SHP77 treated with DMSO at 0.1 percent for 48 hours (cell line): ENCODE results near the gene RWDD3.

Experiments
- DNase-seq: peaks from one replicate; lab custom pipeline; 2025; lab: John Stamatoyannopoulos, UW

The RWDD3 gene, protein sequence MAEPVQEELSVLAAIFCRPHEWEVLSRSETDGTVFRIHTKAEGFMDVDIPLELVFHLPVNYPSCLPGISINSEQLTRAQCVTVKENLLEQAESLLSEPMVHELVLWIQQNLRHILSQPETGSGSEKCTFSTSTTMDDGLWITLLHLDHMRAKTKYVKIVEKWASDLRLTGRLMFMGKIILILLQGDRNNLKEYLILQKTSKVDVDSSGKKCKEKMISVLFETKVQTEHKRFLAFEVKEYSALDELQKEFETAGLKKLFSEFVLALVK

DNA sequence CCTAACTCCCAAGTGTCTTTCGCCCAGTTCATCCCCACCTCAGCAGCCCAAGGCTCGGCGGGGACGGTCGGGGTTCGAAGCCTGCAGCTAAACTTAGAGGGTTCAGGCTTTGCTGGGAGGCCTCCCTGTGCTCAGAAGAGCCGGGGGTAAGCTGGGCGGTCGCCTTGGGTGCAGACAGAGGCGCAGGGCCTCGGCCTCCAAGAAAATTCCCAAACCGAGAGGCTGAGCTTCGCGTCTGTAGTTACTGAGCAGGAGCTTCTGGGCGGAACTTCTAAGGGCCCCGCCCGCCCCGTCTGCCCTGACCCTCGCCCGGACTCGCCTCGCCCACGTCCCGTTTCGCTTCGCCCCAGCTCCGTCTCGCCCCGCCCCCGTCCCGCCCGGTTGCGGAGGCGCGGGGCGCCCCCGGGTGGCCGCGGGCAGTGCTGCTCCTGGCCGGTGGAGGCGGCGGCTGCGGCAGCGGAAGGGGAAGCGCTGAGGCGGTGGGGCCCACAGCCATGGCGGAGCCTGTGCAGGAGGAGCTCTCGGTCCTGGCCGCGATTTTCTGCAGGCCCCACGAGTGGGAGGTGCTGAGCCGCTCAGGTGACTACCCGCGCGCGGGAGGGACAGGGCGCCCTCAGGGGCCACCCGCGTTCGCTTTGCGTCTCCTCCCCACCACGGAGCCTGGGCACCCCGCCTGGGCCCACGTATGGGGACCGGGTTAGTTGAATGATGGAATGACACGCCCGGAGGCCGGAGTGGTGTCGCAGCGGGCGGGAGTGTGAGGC lies at the start of gene RWDD3:
Gene RWDD3 (plus strand): TSS at position 474 of the 764 bp plus-strand sequence. CDS start 21 bp downstream, at position 495.
- DNase-seq: peak; percentile 47

DNA sequence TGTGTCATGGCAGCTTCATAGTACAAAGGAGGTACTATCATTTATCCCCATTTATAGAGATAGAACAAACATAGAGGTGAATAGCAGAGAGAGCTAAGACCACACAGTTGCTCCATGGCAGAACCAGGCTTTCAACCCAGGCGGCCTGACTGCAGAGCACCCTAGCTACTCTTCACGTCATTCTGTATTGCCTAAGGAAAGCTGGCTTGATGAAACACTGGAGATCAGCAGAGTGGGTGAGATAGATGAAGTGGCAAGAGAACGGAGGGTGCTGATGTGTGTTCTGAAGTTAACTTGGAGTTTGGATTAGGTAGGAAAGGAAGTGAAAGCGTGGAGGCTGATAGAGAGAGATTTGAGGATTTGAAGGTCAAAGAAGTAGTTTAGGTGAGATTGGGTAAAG lies 47.9 kb upstream of the RWDD3 start:
- DNase-seq: no peak

DNA sequence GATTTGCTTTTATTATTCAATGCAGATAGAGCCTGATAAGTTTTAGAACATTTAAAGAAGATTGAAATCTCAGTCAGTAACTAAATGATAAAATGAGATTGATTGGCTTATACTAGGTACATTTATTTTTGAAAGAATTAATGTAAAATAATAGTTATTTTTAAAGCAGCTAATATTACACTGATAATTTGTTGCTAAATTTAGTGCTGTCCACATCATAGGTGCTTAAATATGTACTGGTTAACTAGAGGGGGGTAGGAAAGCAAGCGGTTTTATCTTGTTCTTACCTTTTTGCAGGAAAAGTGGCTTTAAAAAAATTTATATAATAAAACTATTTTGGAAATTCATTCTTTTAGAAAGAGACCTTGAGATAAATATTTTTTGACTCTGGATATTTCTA lies 40.4 kb upstream of the RWDD3 start:
- no peak for DNase-seq

DNA sequence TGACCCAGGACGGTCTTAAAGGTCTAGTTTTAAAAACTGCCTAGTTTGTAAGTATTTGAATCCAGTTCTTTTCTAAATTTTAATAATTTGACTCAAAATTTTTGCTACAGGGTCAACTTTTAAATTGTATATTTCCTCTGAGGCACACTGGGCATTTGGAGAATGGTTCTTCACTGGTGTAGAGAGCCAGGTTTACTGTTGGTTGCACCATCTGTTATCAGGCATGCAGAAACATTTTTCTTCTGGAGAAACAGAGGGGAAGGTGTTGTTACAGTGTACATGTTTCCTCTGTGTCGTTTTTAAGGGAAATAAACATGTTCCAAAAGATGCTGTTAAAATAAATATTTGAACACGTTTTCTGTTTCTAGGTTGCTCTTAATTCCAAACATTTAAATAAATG lies 39.0 kb upstream of the RWDD3 start:
- no peak for DNase-seq

DNA sequence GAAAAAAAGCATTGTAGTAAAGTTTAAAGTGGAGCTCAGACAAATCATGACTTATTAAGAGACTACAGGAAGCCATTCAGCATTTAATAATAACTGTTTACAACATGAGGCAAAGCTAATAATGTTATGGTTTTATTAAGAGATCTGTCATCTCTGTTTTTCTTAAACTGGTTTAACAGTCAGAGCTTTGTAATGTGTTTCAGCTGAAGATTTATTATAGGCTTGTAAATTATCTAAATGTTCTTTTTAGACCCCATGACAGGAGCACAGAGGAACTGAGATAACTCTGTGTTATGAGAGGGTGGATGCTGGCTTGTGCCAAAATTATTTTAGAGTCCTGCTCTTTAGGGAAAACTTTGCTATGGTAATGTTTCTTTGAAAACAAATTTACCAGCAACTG lies 38.0 kb upstream of the RWDD3 start:
- no peak for DNase-seq

DNA sequence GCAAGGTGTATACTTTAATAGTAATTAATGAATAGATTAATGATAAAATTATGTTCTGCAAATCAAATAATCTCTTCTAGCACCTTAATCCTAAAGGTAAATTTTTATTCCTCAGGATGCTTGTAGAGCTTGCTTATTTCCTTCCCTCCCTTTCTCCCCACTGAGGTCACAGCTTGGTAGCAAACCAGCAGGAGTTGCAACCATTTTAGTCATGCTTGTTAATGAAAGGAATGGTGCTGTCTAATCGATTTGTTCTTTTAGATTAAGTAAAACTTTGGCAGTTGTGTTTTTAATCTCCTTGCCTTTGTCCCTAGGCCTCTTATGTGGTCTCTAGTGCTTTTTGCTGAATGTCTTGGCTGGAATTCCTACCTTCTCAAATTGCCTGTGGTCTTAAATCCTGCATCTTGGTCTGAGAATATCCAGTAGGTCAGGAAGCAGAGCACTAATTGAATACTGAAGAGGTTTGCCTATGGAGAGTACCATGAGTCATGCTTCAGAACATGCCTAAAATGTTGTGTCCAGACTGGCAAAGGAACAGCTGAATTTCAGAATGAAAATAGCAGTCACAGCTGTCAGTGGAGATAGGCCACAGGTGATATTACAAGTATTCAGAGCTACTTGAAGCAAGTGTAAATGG lies 36.3 kb upstream of the RWDD3 start:
- DNase-seq: no peak

DNA sequence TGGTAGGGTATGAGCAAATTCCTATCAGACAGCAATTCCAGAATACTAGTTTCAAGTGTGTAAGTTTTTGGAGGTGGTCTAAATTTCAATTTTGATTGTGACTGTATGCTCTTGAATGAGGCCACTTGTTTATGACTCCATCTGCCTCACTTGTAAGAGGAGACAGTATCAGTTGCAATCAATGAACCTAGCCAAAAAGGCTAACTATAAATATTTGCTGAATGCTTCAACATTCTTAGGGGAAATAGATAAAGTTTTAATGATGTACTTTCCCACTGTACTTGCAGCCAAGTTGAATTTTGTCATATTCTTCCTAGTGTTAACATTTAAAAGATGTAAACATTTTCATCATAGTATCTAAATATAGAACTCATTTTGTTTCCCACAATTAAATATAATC lies 32.1 kb upstream of the RWDD3 start:
- no peak for DNase-seq

DNA sequence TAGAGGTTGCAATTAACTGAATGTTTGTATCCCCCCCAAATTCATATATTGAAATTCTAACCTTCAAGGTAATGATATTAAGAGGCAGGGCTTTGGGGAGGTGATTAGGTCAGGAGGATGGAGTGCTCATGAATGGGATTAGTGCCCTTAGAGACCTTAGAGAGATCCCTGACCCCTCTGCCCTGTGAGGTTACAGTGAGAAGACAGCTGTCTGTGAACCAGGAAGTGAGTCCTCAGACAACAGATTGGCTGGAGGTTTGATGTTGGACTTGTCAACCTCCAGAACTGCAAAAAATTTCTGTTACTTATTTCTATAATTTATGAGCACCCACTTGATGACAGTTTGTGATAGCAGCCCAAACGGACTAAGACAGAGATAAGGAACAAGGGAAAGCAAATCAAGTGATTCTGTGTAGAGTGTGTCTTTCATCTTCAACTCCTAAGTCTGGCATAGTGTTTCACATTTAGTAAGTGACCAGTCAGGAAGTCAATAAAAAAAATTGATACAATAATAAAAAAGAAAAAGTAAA lies 30.0 kb upstream of the RWDD3 start:
- DNase-seq: no peak

DNA sequence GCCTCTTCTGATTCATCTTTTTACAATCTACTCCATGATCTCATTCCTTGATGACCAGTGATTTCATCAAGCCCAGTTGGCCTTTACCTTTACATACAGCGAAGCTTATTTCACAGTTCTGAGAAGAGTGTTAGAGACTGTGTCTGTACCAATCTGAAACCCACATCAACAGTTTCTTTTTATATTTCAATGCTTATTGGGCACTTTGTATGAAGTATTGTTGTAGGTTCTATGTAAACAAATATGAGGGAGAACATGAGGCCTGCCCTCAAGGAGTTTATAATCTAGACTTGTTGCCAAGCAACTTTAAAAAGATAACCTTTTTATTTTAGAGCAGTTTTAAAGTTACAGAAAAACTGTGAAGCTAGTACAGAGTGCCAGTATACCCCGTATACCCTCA lies 27.5 kb upstream of the RWDD3 start:
- DNase-seq: no peak

DNA sequence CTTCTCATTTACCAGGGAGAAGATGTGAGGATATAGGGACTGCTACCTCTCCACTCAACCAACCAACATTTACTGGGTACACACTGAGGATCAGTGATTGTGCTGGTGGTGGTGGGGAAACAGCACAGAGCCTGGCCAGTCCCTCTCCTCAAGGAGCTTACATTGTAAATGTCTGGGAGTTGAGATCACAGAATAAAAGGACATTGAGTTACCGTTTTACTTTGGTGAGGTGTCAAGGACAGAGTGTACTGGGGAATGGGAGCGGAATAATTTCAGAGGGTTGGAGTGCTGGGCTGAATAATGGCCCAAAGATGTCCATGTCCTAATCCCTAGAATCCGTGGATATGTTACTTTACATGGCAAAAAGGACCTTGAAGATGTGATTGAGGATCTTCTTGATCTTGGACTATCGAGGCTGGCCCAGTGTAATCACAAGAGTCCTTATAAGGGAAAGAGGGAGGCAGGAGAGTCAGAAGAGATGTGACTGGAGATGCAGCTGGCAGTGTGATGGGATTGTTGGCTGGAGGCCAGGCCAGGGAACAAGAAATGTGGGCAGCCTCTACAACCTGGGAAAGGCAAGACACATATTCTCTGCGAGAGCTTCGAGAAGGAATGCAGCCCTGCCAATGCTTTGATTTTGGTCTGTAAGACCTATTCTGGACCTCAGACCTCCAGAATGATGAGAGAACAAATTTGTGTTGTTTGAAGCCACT lies 26.6 kb upstream of the RWDD3 start:
- DNase-seq: no peak

DNA sequence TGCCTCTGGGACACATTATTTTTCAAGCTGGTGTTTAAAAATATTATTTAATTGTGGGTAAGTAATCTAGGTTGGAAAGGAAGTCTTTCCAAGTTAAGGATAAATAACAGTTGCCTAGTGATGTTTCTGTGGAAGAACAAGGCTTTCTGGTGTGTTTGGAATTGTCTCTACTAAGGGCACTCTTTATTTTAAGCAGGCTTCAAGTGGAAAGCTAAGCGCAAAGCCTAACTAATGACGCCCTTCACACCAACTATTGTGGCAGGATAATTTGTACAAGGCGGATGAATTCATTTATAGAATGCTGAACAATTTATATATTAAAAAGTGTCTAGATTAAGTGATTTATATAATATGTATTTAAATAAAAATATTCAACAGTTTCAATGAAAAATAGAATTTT lies 25.1 kb upstream of the RWDD3 start:
- no peak for DNase-seq

DNA sequence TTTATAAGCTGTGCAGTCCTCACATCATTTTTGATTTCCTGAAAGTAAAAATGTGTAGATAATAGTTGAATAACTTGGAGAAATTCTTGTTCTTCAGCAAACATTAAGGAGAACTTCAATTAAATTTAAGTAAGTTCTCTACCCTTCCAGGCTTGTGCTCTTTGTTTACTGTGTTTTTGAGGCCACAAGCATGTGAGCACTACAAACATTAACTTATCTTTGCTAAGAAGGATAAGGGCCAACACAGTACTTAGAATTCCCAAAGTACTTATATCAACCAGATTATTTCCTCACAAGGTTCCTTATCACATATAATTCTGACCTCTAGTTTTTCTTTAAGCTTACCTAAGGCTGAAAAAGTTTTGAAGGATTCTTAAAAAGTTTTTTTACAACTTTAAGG lies 24.7 kb upstream of the RWDD3 start:
- DNase-seq: no peak

DNA sequence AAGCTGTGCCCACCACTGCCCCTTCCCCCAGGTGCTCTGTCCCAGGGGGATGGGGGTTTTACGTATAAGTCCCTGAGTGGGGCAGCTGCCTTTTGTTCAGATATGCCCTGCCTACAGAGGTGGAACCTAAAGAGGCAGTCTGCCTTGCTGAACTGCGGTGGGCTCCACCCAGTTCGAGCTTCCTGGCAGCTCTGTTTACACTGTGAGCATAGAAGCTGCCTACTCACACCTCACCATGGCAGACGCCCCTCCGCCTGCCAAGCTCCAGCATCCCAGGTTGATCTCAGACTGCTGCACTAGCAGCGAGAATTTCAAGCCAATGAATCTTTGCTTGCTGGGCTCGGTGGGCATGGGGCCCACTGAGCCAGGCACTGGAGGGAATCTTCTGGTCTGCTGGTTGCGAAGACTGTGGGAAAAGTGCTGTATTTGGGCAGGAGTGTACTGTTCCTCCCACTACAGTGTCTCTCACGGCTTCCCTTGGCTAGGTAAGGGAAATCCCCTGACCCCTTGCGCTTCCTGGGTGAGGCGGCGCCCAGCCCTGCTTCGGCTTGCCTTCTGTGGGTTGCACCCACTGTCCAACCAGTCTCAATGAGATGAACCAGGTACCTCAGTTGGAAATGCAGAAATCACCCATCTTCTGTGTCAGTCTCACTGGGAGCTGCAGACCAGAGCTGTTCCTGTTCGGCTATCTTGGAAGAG lies 17.6 kb upstream of the RWDD3 start:
- DNase-seq: no peak

DNA sequence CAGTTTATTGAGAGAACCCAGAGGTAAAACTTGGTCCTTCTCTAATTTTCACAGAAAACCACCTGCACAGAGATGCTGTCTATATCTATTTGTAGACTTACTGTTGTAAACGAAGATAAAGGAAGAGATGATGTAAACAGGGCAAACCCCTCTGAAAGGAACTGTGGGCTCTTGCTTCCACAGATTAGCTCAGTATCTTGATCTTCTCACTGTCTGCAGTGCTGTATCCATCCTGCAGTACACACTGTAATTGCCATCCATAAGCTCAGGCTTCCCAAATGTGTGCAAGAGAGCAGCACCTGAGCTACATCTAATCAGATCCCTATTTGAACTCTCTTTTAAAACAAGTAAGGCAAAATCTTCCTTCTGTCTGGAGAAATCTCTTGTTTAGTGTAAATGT lies 16.6 kb upstream of the RWDD3 start:
- no peak for DNase-seq

DNA sequence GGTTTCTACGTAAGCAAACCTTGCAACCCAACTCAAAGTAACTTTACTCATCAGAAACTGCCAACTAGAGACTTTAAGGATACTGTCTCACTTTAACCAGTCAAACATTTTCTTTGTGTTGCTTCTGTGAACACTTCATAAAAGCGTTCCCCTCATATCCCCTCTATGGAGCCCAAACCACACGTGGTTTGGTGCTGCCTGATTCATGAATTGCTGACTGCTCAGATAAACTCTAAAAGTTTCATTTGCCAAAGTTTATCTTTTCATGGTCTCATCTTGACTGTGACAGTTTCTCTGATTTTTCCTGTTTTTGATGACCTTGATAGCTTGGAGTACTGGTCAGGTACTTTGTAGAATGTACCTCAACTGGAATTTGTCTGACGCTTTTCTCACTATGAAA lies 14.6 kb upstream of the RWDD3 start:
- DNase-seq: no peak

DNA sequence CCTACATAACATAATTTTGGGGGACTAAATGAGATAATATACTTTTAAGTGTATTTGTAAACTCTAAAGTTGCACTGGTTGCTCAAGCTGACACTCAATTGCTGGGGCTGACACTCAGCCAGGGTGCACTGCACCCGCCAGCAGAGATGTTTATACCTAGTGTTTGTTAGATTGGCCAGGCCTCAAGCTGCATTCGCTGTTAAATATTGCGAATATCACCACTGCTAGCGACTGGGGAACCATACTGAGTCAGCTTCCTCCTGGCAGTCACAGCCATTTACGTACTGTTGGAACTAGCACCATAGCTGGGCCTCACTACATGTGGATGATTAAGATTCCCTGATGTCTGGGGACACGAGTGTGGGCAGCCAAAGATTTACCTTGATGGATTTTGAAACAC lies 12.7 kb upstream of the RWDD3 start:
- no peak for DNase-seq

DNA sequence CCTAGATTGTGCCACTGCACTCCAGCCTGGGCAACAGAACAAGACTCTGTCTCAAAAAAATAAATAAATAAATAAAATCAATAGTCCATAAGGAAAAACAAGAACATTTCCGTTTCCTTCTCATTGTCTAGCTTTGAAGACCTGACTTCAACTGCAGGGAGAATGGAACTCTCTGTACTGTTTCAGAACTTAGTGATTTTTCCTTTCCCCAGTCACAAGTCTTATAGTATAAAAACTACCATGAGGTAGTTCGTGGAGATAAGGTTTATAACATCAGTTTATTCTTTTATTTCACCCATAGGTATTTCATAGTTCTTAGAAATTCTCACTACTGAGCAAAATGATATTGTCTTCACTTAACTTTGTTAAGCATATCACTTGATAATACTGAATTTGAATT lies 11.4 kb upstream of the RWDD3 start:
- DNase-seq: no peak

DNA sequence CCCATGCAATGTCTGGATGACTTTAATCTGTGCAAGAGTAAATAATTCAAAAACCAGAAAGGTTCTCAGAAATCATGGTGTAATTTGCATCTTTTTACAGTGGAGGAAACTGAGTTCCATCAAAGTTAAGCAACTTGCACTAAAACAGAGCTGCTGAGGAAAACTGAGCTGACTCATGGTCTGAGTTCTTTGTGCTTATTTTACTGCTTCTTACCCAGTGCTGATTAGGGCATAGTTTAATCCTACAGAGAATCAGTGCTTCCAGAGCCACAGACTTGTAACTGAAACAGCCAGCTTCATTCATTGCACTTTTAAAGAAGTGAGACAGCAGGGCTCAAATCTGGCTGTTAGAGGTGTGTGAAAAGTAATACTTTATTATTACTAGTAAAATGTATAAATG lies 10.9 kb upstream of the RWDD3 start:
- DNase-seq: no peak

DNA sequence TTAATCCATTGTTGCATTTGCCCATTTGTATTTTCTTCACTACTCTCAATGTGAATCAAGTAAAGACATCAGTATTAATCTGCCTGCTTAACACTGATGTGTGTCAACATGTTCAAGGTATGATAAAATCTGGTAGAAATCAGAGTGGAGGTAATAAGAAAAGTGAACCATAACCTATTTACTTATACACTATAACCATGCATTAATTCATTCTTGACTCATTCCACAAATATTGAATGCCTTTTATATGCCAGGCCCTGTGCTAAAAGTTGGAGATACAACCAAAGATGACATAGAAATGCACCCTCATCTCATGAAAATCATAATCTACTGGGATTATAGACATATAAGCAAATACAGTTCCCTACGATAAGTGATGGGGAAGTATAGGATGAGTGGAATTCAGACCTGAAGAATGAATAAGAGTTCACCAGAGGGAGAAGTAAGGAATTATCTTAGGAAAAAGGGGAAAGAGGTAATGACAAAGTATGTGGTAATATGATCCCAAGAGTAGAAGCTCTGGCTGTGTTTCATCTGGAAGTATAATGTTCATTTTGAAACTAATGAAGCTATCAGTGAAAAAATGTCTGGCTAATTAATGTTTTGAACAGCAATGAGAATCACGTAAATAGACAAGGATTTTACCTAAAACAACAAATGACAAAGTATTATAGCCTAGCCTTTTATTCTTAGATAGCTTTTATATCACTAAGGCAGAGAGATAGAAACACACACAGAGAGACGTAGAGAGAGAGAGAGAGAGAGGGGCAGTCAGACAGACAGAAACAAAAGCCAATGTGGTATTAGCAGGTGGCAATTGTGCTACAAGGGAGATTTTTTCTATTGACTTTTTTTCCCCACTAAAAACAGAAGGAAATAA lies 7.0 kb upstream of the RWDD3 start:
- no peak for DNase-seq

DNA sequence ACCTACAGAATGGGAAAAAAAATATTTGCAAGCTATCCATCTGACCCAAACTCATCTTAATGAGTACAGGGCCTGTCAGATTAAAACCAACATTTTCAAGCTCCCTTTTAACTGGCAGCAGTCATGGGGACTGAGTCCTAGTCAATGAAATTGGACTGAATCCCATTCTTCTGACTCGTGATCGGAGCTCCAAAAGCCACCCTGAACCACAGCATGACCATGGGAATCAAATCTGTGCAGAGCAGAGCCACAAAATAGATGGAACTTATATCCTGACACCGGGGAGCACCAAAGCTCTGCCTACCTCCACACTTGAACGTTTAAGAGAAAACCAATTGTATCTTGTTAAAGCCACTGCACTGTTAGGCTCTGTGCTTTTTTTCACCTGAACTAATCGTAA lies 5.0 kb upstream of the RWDD3 start:
- DNase-seq: no peak

DNA sequence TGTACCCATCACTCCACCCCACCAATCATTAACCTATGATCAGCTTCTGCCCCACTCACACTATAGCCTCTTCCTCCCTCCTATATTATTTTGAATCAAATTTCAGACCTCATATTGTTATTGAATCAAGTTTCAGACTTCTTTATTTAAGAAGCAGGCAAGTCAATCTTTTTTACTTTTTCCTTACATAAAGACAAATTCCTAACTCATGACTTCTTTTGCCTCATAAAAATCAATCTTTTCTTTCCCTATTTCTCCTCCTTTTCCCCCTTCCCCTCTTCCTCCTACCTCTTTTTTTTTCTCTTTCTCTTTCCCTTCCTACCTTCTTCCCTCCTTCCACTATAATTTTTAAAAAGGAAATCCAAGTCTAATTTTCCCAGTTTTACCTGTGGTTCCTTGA lies 4.3 kb upstream of the RWDD3 start:
- no peak for DNase-seq
